ENCODE measurements around the gene ZNF500.

- TF ChIP-seq, protein P1, sequence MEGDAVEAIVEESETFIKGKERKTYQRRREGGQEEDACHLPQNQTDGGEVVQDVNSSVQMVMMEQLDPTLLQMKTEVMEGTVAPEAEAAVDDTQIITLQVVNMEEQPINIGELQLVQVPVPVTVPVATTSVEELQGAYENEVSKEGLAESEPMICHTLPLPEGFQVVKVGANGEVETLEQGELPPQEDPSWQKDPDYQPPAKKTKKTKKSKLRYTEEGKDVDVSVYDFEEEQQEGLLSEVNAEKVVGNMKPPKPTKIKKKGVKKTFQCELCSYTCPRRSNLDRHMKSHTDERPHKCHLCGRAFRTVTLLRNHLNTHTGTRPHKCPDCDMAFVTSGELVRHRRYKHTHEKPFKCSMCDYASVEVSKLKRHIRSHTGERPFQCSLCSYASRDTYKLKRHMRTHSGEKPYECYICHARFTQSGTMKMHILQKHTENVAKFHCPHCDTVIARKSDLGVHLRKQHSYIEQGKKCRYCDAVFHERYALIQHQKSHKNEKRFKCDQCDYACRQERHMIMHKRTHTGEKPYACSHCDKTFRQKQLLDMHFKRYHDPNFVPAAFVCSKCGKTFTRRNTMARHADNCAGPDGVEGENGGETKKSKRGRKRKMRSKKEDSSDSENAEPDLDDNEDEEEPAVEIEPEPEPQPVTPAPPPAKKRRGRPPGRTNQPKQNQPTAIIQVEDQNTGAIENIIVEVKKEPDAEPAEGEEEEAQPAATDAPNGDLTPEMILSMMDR (IDR thresholded peaks at IDR 0.05; ENCODE audit: low read length), result no peak
- no peak for TF ChIP-seq EZH2 (IDR thresholded peaks at IDR 0.05; ENCODE audit: borderline replicate concordance, low read length)
Measured at GRCh38 chr16:4763791-4764190, 3.2 kb downstream of the ZNF500 start.
